Activated naive CD8-positive, alpha-beta T cell treated with anti-CD3 and anti-CD28 coated beads for 36 hours (primary cell): Measurements from ENCODE around the gene STX4. TPM values are rescaled to one million over a fixed set of nuclear protein-coding genes. Genes with fewer than 3 reads are reported as not detected.

Experiments used
- DNase-seq: peaks from one replicate; pipeline ENCODE4 v3.0.0; 2021
- H3K27ac Mint-ChIP-seq: one replicate; pipeline ENCODE4 v1.8.0; 2022; ENCODE audit warnings: mild to moderate bottlenecking, moderate library complexity, mixed read lengths
- H3K27me3 Mint-ChIP-seq: one replicate; pipeline ENCODE4 v1.8.0; 2022; ENCODE audit warnings: mild to moderate bottlenecking, mixed read lengths
- H3K36me3 Mint-ChIP-seq: one replicate; pipeline ENCODE4 v1.8.0; 2021; ENCODE audit warnings: mild to moderate bottlenecking, mixed read lengths
- H3K4me1 Mint-ChIP-seq: one replicate; pipeline ENCODE4 v1.8.0; 2021; ENCODE audit warnings: mixed read lengths
- H3K4me3 Mint-ChIP-seq: one replicate; pipeline ENCODE4 v1.8.0; 2022; ENCODE audit warnings: mild to moderate bottlenecking, moderate library complexity, mixed read lengths
- H3K9me3 Mint-ChIP-seq: one replicate; pipeline ENCODE4 v1.8.0; 2022; ENCODE audit warnings: mixed read lengths
- total RNA-seq, 2 experiments: library from RNA; stranded (reverse); gene quantifications; one replicate each; pipeline ENCODE4 v1.2.3, GENCODE V29; 2021

Gene STX4
- total RNA-seq, 2 experiments from 2014 or later: 32.4 to 33.0 TPM

DNA sequence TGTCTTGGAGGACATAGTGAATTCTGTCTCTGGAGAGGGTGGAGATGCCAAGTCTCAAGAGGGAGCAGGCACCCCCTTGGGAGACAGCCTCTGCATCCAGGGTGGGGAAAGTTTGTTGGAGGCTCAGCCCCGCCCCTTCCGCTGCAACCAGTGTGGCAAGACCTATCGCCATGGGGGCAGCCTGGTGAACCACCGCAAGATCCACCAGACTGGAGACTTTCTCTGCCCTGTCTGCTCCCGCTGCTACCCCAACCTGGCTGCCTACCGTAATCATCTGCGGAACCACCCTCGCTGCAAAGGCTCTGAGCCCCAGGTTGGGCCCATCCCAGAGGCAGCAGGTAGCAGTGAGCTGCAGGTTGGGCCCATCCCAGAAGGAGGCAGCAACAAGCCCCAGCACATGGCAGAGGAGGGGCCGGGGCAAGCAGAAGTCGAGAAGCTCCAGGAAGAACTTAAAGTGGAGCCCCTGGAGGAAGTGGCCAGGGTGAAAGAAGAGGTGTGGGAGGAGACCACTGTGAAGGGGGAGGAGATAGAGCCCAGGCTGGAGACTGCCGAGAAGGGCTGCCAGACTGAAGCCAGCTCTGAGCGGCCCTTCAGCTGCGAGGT, 46.1 kb downstream of the STX4 start:
- H3K27ac Mint-ChIP-seq: peak overlapping the region; percentile 48
- peaks cover 18% of the 10 kb centered on the region for H3K36me3 Mint-ChIP-seq
- no peaks in the 10 kb centered on the region for H3K9me3 Mint-ChIP-seq
- H3K4me3 Mint-ChIP-seq: no peak overlapping the region
- DNase-seq: no peak
- H3K4me1 Mint-ChIP-seq: peaks cover 27% of the 10 kb centered on the region
- H3K27me3 Mint-ChIP-seq: no peaks in the 10 kb centered on the region

DNA sequence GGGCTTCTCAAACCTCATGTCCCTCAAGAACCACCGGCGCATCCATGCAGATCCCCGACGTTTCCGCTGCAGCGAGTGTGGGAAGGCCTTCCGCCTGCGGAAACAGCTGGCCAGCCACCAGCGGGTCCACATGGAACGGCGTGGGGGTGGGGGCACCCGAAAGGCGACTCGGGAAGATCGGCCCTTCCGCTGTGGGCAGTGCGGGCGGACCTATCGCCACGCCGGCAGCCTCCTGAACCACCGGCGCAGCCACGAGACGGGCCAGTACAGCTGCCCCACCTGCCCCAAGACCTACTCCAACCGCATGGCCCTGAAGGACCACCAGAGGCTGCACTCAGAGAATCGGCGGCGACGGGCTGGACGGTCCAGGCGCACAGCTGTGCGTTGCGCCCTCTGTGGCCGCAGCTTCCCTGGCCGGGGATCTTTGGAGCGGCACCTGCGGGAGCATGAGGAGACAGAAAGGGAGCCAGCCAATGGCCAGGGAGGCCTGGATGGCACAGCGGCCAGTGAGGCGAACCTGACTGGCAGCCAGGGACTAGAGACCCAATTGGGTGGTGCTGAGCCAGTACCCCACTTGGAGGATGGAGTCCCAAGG, 46.8 kb downstream of the STX4 start:
- peaks cover 13% of the 10 kb centered on the region for H3K36me3 Mint-ChIP-seq
- peaks cover 24% of the 10 kb centered on the region for H3K4me1 Mint-ChIP-seq
- DNase-seq: no peak
- no peak overlapping the region for H3K27ac Mint-ChIP-seq
- H3K9me3 Mint-ChIP-seq: no peaks in the 10 kb centered on the region
- no peak overlapping the region for H3K4me3 Mint-ChIP-seq
- no peaks in the 10 kb centered on the region for H3K27me3 Mint-ChIP-seq

DNA sequence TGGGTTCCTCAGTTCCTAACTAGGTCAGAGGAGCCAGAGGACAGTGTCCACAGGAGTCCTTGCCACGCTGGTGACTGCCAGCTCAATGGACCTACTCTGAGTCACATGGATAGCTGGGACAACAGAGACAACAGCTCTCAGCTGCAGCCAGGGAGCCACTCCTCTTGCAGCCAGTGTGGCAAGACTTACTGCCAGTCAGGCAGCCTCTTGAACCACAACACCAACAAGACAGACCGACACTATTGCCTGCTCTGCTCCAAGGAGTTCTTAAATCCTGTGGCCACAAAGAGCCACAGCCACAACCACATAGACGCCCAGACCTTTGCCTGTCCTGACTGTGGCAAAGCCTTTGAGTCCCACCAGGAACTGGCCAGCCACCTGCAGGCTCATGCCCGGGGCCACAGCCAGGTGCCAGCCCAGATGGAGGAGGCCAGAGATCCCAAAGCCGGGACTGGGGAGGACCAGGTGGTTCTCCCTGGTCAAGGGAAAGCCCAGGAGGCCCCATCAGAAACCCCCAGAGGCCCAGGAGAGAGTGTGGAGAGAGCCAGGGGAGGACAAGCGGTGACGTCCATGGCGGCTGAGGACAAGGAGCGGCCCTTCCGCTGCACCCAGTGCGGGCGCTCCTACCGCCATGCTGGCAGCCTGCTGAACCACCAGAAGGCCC, 47.5 kb downstream of the STX4 start:
- no peak overlapping the region for H3K27ac Mint-ChIP-seq
- H3K36me3 Mint-ChIP-seq: peaks cover 13% of the 10 kb centered on the region
- no peaks in the 10 kb centered on the region for H3K27me3 Mint-ChIP-seq
- H3K9me3 Mint-ChIP-seq: no peaks in the 10 kb centered on the region
- H3K4me3 Mint-ChIP-seq: no peak overlapping the region
- DNase-seq: no peak
- H3K4me1 Mint-ChIP-seq: peaks cover 18% of the 10 kb centered on the region

DNA sequence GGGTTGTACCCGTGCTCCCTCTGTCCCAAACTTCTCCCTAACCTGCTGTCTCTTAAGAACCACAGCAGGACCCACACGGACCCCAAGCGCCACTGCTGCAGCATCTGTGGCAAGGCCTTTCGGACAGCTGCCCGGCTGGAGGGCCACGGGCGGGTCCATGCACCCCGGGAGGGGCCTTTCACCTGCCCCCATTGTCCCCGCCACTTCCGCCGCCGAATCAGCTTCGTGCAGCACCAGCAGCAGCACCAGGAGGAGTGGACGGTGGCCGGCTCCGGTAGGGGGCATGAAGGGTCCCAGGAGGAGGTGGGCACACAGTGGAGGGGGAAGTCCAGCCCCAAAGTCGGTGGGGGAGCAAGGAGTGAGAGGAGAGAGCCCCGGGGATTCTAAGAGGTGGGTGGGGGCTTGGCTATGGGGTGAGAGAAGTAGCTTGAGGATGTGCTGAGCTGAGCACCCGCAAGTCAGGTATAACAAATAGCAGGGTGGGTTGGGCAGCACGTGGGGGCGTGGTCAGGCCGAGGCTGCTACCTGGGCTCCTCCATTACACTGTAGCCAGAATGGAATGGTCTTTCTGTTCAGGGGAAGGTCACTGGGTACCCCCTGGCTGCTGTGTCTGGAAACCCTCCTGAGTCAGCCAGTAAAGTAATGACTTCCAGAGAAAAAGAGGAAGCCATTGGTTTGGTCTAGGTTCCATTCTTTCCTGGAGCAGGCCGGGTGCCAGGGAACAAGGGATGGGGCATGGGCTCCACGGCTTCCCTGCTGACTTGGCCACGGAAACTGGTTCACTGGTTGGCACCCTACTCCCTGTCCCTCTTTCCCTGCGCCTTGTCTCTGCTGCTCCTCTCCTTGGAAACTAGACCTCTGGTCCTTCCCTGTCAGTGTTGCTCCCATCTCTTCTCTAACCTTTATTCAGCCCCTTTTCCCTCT, 48.3 kb downstream of the STX4 start:
- Mint-ChIP-seq H3K4me1 (peaks cover 14% of the 10 kb centered on the region), H3K27ac (peak overlapping the region; percentile 57), H3K4me3 (no peak overlapping the region), H3K36me3 (peaks cover 13% of the 10 kb centered on the region), H3K27me3 (no peaks in the 10 kb centered on the region), H3K9me3 (no peaks in the 10 kb centered on the region)
- no peak for DNase-seq

DNA sequence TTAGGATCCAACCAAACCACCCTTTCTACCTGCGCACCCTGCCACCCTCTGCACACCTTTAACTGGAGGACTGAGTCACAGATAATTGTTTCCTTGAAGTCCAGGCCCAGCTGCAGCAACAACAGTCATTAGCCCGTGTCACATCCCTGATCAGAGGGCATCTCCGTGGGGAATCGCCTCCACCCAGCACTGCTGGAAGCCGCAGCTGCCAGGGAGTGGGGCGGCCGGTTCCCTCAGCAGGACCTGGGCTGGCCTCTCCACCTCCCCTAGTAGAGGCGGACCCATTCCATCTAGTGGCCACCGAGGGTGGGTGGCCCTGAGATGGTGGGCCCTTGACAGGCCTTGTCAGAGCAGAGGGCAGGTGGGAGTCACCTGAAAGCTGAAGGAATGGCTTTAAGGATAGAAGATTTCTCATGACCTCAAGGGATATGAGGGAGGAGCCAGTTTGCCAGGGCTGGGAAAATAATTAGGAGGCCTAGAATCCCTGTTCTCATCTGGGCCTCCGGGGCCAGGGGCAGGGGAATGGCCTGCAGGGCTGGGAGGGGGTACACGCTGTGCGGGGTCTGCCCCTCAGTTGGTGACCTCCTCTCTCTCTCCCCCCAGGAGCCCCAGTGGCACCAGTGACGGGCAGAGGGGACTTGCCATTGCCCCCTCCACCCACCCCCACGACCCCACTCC, 49.1 kb downstream of the STX4 start:
- H3K36me3 Mint-ChIP-seq: peaks cover 13% of the 10 kb centered on the region
- peak overlapping the region; percentile 57 for H3K27ac Mint-ChIP-seq
- H3K9me3 Mint-ChIP-seq: no peaks in the 10 kb centered on the region
- peaks cover 14% of the 10 kb centered on the region for H3K4me1 Mint-ChIP-seq
- DNase-seq: no peak
- no peak overlapping the region for H3K4me3 Mint-ChIP-seq
- H3K27me3 Mint-ChIP-seq: no peaks in the 10 kb centered on the region

DNA sequence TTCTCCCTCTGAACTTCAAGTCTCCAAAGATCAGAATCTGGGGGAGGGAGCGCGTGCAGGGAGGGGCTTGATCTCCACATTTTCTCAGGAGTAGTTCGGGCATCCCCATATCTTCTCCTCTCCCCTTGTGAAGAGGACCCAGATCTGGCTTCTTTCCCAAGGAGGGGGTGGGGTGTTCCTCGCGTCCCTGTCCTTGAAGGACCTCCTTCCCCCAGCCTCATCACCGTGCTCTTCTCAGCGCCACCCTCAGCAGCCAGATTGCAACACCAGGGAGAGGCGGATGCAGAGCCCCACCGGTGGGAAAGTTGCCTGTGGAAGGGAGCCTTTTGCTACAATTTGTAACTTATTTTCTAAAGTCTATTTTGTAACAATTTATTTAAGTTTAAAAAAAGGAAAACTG, 49.7 kb downstream of the STX4 start:
- Mint-ChIP-seq H3K4me3 (no peak overlapping the region), H3K27ac (no peak overlapping the region), H3K9me3 (no peaks in the 10 kb centered on the region), H3K27me3 (no peaks in the 10 kb centered on the region), H3K36me3 (peaks cover 8% of the 10 kb centered on the region), H3K4me1 (peaks cover 11% of the 10 kb centered on the region)
- DNase-seq: no peak

DNA sequence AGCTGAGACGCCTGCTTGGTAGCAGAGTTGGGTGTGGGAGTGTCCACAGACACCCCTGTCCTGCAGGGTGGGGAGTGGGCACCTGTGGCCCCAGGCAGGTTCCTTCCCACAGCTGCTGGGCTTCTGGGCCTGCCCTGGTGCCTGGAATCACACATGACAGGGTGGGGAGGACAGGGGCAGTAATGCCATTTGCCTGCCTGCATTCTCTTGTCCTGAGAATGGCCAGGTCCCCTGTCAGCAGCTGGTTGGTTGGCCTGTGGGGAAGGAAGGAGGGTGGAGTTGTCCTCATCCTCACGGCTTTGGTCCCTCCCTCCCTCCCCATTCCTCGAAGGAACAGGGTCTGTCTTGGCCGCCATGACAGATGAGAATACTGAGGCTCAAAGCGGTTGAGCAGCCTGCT, 50.2 kb downstream of the STX4 start:
- Mint-ChIP-seq H3K27me3 (no peaks in the 10 kb centered on the region), H3K27ac (no peak overlapping the region), H3K4me3 (no peak overlapping the region), H3K4me1 (peaks cover 10% of the 10 kb centered on the region), H3K36me3 (peaks cover 6% of the 10 kb centered on the region), H3K9me3 (no peaks in the 10 kb centered on the region)
- no peak for DNase-seq

DNA sequence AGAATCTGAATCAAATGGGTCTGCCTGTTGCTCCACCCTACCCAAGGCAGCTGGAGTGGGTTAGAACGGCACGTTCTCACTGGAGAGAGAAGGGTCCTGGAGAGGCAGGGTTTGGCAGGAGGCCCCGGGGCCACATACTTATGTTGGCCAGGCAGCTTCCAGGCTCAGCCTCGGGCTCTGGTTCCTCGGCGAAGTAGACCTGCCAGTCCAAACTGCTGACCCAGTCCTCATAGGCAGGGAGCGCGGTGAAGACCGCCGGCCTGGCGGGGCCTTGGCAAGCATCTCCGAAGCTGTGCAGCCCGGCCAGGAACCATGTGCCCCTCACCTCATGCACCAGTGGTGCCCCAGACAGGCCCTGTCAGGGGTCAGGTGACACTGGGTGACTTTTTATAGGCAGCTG, 50.6 kb downstream of the STX4 start:
- H3K36me3 Mint-ChIP-seq: peaks cover 6% of the 10 kb centered on the region
- DNase-seq: no peak
- peaks cover 10% of the 10 kb centered on the region for H3K4me1 Mint-ChIP-seq
- H3K9me3 Mint-ChIP-seq: no peaks in the 10 kb centered on the region
- H3K27ac Mint-ChIP-seq: no peak overlapping the region
- no peak overlapping the region for H3K4me3 Mint-ChIP-seq
- H3K27me3 Mint-ChIP-seq: no peaks in the 10 kb centered on the region

DNA sequence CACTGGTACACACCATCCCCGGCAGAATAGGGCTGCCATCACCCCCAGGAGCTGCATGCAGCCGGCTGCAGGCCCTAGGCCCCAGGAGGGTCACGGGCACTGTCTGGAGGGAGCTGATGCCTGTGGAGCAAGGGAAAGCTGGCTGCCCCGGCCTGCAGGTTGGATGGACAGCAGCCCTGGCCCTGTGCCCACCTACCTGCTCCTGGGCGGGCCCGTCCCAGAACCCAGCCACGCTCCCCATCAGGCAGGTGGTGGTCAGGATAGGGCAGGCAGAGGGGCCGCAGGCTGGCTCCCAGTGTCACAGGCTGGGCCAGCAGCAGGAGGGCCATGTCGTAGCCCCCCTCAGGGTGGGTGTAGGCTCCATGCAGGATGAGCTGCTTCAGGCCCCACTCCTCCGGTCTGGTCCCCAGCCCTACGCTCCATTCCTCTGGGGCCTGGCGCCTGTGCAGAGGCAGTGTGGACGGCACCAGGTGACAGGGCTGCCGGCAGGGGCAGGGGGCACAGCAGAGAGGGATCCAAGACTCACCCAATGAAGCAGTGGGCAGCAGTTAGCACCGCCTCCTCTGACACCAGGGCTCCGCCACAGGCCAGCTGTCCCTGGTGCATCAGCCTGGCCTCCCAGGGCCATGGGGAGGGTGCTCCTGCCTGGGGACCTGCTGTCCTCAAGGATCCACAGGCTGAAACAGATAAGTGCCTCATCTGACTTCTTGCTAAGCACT, 51.4 kb downstream of the STX4 start:
- H3K27ac Mint-ChIP-seq: no peak overlapping the region
- peaks cover 7% of the 10 kb centered on the region for H3K4me1 Mint-ChIP-seq
- no peak overlapping the region for H3K4me3 Mint-ChIP-seq
- H3K9me3 Mint-ChIP-seq: no peaks in the 10 kb centered on the region
- H3K36me3 Mint-ChIP-seq: peaks cover 4% of the 10 kb centered on the region
- DNase-seq: no peak
- no peaks in the 10 kb centered on the region for H3K27me3 Mint-ChIP-seq

DNA sequence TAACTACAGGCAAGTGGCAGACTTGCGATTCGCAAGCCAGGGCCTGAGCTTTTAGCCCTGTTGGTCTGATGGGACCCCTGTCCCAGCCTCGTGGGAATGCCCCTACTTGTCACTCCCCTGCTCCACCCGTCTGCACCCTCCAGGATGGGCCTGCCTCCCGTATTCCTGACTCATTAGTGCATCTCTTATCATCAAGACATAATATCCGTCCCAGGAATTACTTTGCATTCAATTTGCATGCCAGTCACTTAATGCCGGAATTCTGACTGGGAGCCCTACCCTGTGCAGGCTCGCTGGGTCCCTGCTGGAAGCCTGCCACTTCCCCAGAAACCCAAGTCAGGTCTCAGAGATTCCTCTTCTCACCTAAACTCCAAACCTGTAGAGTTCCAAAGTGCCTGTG, 52.1 kb downstream of the STX4 start:
- no peak for DNase-seq
- no peaks in the 10 kb centered on the region for H3K27me3 Mint-ChIP-seq
- no peaks in the 10 kb centered on the region for H3K9me3 Mint-ChIP-seq
- H3K27ac Mint-ChIP-seq: peak overlapping the region; percentile 45
- H3K4me3 Mint-ChIP-seq: no peak overlapping the region
- peaks cover 2% of the 10 kb centered on the region for H3K36me3 Mint-ChIP-seq
- H3K4me1 Mint-ChIP-seq: peaks cover 7% of the 10 kb centered on the region

DNA sequence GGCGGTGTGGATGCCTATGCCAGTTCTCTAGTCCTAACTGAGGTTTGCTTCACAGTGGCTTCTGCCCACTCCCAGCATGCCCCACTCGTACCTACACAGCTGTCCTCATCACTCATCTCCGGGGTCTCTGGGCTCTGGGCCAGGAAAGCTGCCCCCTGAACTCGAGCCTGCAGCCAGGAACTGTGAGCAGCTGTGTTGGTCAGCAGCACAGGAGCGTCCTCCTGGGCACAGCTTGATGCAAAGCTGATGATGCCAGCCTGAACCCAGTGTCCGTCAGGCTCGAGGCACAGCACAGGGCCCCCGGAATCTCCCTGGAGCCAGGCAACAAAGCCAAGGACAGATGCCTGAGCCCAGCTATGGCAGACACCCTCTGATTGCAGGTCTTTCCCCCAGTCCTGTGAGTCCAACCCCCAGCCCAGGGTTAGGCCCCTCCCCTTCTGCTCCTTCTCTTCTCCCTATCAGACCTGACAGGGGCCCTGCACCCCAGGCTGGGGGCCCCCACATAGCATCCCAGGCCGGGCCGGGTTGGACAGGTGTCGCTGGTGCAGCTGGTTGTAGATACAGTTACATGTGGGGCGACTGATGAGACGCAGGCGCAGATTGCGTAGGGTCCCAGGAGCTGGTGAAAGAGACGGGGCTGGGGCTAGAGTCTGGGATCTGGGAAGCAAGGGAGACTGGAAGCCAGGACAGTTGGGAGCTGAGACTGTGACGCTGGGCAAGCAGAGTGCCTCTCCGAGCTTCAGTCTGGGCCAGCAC, 52.7 kb downstream of the STX4 start:
- Mint-ChIP-seq H3K27me3 (no peaks in the 10 kb centered on the region), H3K9me3 (no peaks in the 10 kb centered on the region), H3K4me3 (no peak overlapping the region), H3K4me1 (peaks cover 6% of the 10 kb centered on the region), H3K27ac (no peak overlapping the region), H3K36me3 (peaks cover 6% of the 10 kb centered on the region)
- DNase-seq: no peak

DNA sequence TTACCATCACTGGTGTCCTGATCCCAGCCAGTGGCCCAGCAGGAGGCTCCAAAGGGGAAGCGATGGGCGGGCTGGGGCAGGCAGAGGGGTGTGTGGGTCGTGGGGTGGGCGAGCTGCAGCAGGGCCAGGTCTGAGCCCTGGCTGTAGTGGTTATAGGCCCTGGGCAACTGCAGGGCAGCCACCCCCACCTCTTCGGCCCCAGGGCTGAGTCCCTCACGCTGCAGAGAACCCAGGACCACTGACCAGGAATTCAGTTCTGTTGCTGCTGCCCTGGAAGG, 53.2 kb downstream of the STX4 start:
- Mint-ChIP-seq H3K4me1 (peaks cover 6% of the 10 kb centered on the region), H3K9me3 (no peaks in the 10 kb centered on the region), H3K27me3 (no peaks in the 10 kb centered on the region), H3K4me3 (no peak overlapping the region), H3K27ac (no peak overlapping the region), H3K36me3 (peaks cover 6% of the 10 kb centered on the region)
- DNase-seq: no peak

DNA sequence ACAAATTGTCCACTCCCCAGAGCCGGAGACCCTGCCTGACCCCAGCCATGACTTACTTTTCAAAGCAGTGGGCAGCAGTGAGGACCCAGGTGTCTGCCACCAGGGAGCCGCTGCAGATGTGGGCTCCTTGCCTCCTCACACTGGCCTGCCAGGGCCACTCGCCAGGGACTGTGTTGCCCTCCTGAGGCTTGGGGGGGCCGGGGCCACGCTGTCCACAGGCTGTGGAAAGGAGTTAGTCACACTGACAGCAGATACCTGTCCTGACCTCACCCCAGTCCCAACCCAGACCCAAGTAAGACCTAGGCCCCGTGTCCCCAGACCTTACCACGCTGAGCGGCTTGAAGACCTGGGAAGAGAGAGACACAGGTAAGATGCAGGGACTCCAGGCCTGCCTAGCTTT, 54.1 kb downstream of the STX4 start:
- Mint-ChIP-seq H3K9me3 (no peaks in the 10 kb centered on the region), H3K27ac (no peak overlapping the region), H3K27me3 (no peaks in the 10 kb centered on the region), H3K36me3 (peaks cover 5% of the 10 kb centered on the region), H3K4me3 (no peak overlapping the region), H3K4me1 (peaks cover 4% of the 10 kb centered on the region)
- DNase-seq: no peak

DNA sequence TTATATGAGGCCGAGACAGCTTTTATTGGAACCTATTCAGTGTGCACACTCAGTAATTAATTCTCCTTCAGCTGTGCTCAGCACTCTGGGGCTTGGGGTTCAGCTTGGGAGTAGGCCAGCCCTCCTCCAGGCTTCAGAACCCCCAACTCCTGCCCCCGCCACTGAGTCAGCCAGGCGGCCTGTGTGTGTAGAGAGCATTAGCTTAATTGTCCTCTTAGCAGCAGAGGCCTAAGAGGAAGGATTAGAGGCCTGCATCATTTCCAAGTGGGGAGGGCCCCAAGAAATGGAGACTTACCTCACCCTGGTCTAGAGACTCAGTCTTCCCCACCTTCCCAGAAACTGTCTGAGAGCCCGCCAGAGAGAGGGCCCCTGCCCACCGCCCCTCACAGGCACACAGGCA, 54.6 kb downstream of the STX4 start:
- Mint-ChIP-seq H3K27me3 (no peaks in the 10 kb centered on the region), H3K4me3 (no peak overlapping the region), H3K27ac (no peak overlapping the region), H3K9me3 (no peaks in the 10 kb centered on the region), H3K4me1 (peaks cover 5% of the 10 kb centered on the region), H3K36me3 (peaks cover 6% of the 10 kb centered on the region)
- DNase-seq: no peak
